Pancreas (tissue), 10 donors: ENCODE data around the gene ARL8A. TPM values are rescaled to one million over a fixed set of nuclear protein-coding genes. Genes with fewer than 3 reads are reported as not detected.

Experiments used
- ATAC-seq, 4 donors: fragments of 200-7000 bp; cut with Tn5 transposase; one replicate each; pipeline versions ENCODE4 v1.8.0 to v1.9.1; 2020; ENCODE audit warnings: mild to moderate bottlenecking in 4 of 4, moderate library complexity in 4 of 4
- DNase-seq, 6 donors: peaks; one replicate each; pipeline ENCODE4 v3.0.0-alpha.2; 2020
- FAIRE-seq: peaks from 2 replicates; lab custom pipeline; 2012; peaks lifted over from hg19 to GRCh38; lab: Jason Lieb, UNC
- H3K27ac ChIP-seq, 4 donors: fragments of 200-600 bp; sonication (generic); 1 replicate in 3 of 4; 2 replicates in 1 of 4; pipeline versions ENCODE4 v1.5.0 to v1.8.0; 2020
- H3K27me3 ChIP-seq, 4 donors: fragments of 200-600 bp; one replicate each; pipeline ENCODE4 v1.8.0; 2021
- H3K36me3 ChIP-seq, 3 donors: fragments of 200-600 bp; sonication (generic) in 1 of 3; one replicate each; pipeline versions ENCODE4 v1.5.0 to v1.8.0; 2020 to 2021
- H3K4me1 ChIP-seq, 3 donors: fragments of 200-600 bp; one replicate each; pipeline ENCODE4 v1.8.0; 2021
- H3K4me3 ChIP-seq, 4 donors: fragments of 200-600 bp; sonication (generic) in 2 of 4; one replicate each; pipeline versions ENCODE4 v1.5.0 to v1.8.0; 2020 to 2021
- H3K9me3 ChIP-seq, 4 donors: fragments of 200-600 bp; one replicate each; pipeline ENCODE4 v1.8.0; 2021
- CTCF ChIP-seq, 4 donors: fragments of 200-600 bp; sonication (generic) in 3 of 4; IDR thresholded peaks; one replicate each; pipeline versions ENCODE4 v1.5.0 to v1.8.0; 2021; ENCODE audit warnings: antibody characterized with exemption in 4 of 4
- WGBS, 2 donors: extraction: QIAGEN DNeasy Blood & Tissue Kit; methylation state at CpG; one replicate each; pipeline ENCODE4 v1.1.7; 2013; 5-methylcytosine and 5-hydroxymethylcytosine counted together
- intact Hi-C, 3 donors: fragments of 100-400 bp; cut with DNase I; formaldehyde crosslinking; loops; one replicate each; pipeline versions ENCODE4 v1.11.1 to v1.14.2; 2022
- polyA plus RNA-seq, 2 donors: library from polyadenylated mRNA; stranded (reverse); fragments of 200-250 nt; gene quantifications; one replicate each; pipeline ENCODE4 v1.2.3, GENCODE V29; 2013
- total RNA-seq, 6 donors: library from RNA; stranded (reverse); fragmentation: NEBNext Ultra II Directional in 4 of 6; extraction: Animal tissue kit (Norgen Biotek cat#: 25700) in 4 of 6; gene quantifications; one replicate each; pipeline versions ENCODE4 v1.2.1 to v1.2.4, GENCODE V29; 2021 to 2023
- donor health status: healthy with polysubstance abuse.
- donor health status: DM: no; HTN: no; CAD: no; lungs with moderate emphysema.
- donor health status: DM: no; HTN: no; CAD: no.
- donor health status: control.
- donor health status: control.
- donor health status: Bipolar disorder and iron deficiency.
- donor health status: DM: yes; HTN: yes; CAD: no.
- donor health status: DM: no; HTN: no; CAD: no.
- donor health status: DM: no; HTN: no; CAD: no.
- donor health status: DM: yes; HTN: yes; CAD: no.

ARL8A gene
- total and polyA plus RNA-seq, 8 donors: 14.8 to 30.4 (median 22.1) TPM

- no peak overlapping the region for H3K27ac ChIP-seq
- H3K27me3 ChIP-seq: no peaks in the 10 kb centered on the region
- WGBS, 2 donors: 24 to 26% methylated on average over 8 of the region's 8 CpGs
- intact Hi-C loops: no loop called here
- ATAC-seq (peak in 3 of 4 donors; percentile 41 to 67 (median 59)), DNase-seq (peak in 1 of 6 donors; percentile 49), FAIRE-seq (no peak)
- H3K36me3 ChIP-seq: no peaks in the 10 kb centered on the region
- H3K9me3 ChIP-seq: no peaks in the 10 kb centered on the region
- no peak for TF ChIP-seq CTCF (IDR thresholded peaks at IDR 0.05)
- H3K4me1 ChIP-seq: peaks cover 0 to 5% (median 0%) of the 10 kb centered on the region in 3 donors
- no peak overlapping the region for H3K4me3 ChIP-seq
Observed at GRCh38 chr1:202155478-202156021, 11.0 kb upstream of the ARL8A start.

GRCh38 chr1:202154766-202155477 is 10.4 kb upstream of the ARL8A start:
- peak in 2 of 6 donors; percentile 24 to 53 for DNase-seq

GRCh38 chr1:202154148-202154765 is 9.7 kb upstream of the ARL8A start:
- Histone ChIP-seq H3K27me3 (no peaks in the 10 kb centered on the region), H3K36me3 (no peaks in the 10 kb centered on the region), H3K27ac (no peak overlapping the region), H3K4me3 (no peak overlapping the region), H3K9me3 (no peaks in the 10 kb centered on the region), H3K4me1 (peaks cover 0 to 5% (median 0%) of the 10 kb centered on the region in 3 donors)
- TF ChIP-seq CTCF (IDR thresholded peaks at IDR 0.05): no peak
- ATAC-seq (no peak), FAIRE-seq (no peak), DNase-seq (no peak)
- intact Hi-C loops: no loop called here
- 78 to 80% methylated on average over 10 of the region's 10 CpGs for WGBS, 2 donors

More at GRCh38 chr1:202154766-202155477, 10.4 kb upstream of the ARL8A start:
- no peak for FAIRE-seq
- peaks cover 0 to 5% (median 0%) of the 10 kb centered on the region in 3 donors for H3K4me1 ChIP-seq
- H3K27ac ChIP-seq: no peak overlapping the region
- WGBS, 2 donors: 29 to 37% methylated on average over 11 of the region's 11 CpGs
- peak; percentile 57 to 85 (median 78) for ATAC-seq
- no peak overlapping the region for H3K4me3 ChIP-seq
- intact Hi-C loops: no loop called here
- H3K27me3 ChIP-seq: no peaks in the 10 kb centered on the region
- no peaks in the 10 kb centered on the region for H3K9me3 ChIP-seq
- TF ChIP-seq CTCF (IDR thresholded peaks at IDR 0.05): peak in 2 of 4 donors; percentile 7 to 31
- H3K36me3 ChIP-seq: no peaks in the 10 kb centered on the region

- Histone ChIP-seq H3K4me3 (no peak overlapping the region), H3K27ac (no peak overlapping the region), H3K4me1 (peaks cover 0 to 5% (median 0%) of the 10 kb centered on the region in 3 donors), H3K36me3 (no peaks in the 10 kb centered on the region), H3K9me3 (no peaks in the 10 kb centered on the region), H3K27me3 (no peaks in the 10 kb centered on the region)
- FAIRE-seq: no peak
- intact Hi-C loops: no loop called here
- TF ChIP-seq CTCF (IDR thresholded peaks at IDR 0.05): no peak
- WGBS, 2 donors: 85 to 90% methylated on average over 4 of the region's 4 CpGs
- ATAC-seq: no peak
- DNase-seq: no peak
Observed at GRCh38 chr1:202153284-202153683, 8.7 kb upstream of the ARL8A start.
